Heart right ventricle (tissue), 16 donors: ENCODE results near the gene TFE3. TPM values are rescaled to one million over a fixed set of nuclear protein-coding genes. Genes with fewer than 3 reads are reported as not detected.

Source experiments
- ATAC-seq, 8 donors: fragments of 200-7000 bp; cut with Tn5 transposase; one replicate each; pipeline ENCODE4 v1.9.1; 2020; ENCODE audit warnings: mild to moderate bottlenecking in 8 of 8, moderate library complexity in 8 of 8, moderate number of reproducible peaks in 1 of 8
- DNase-seq, 2 donors: peaks; one replicate each; pipeline ENCODE4 v3.0.0-alpha.2; 2020
- H3K27ac ChIP-seq, 10 donors: fragments of 200-600 bp; sonication (generic) in 2 of 10; one replicate each; pipeline versions ENCODE4 v1.5.0 to v1.8.0; 2020 to 2022; ENCODE audit warnings: mild to moderate bottlenecking in 3 of 10
- H3K27me3 ChIP-seq, 7 donors: fragments of 200-600 bp; one replicate each; pipeline ENCODE4 v1.8.0; 2021 to 2022; ENCODE audit warnings: mild to moderate bottlenecking in 2 of 7
- H3K36me3 ChIP-seq, 9 donors: fragments of 200-600 bp; sonication (generic) in 1 of 9; one replicate each; pipeline versions ENCODE4 v1.5.0 to v1.8.0; 2020 to 2022; ENCODE audit warnings: mild to moderate bottlenecking in 2 of 9
- H3K4me1 ChIP-seq, 9 donors: fragments of 200-600 bp; sonication (generic) in 1 of 9; one replicate each; pipeline versions ENCODE4 v1.5.0 to v1.8.0; 2020 to 2022; ENCODE audit warnings: mild to moderate bottlenecking in 4 of 9
- H3K4me3 ChIP-seq, 10 donors: fragments of 200-600 bp; sonication (generic) in 2 of 10; one replicate each; pipeline versions ENCODE4 v1.5.0 to v1.8.0; 2020 to 2022; ENCODE audit warnings: mild to moderate bottlenecking in 7 of 10, moderate library complexity in 2 of 10
- H3K9me3 ChIP-seq, 11 donors: fragments of 200-600 bp in 10 of 11; sonication (generic) in 2 of 11; one replicate each; pipeline versions ENCODE4 v1.5.0 to v1.8.0; 2013 to 2022; ENCODE audit warnings: mild to moderate bottlenecking in 2 of 11, control low read depth in 1 of 11, moderate library complexity in 1 of 11
- WGBS, 2 donors: extraction: QIAGEN DNeasy Blood & Tissue Kit; methylation state at CpG; one replicate each; pipeline ENCODE4 v1.1.7; 2013; ENCODE audit warnings: inconsistent platforms in 1 of 2; 5-methylcytosine and 5-hydroxymethylcytosine counted together
- intact Hi-C, 10 donors: fragments of 100-400 bp; cut with DNase I; formaldehyde crosslinking; loops; one replicate each; pipeline versions ENCODE4 v1.11.1 to v1.14.2; 2022
- polyA plus RNA-seq, 2 donors: library from polyadenylated mRNA; stranded (reverse); fragments of 200-250 nt; gene quantifications; one replicate each; pipeline ENCODE4 v1.2.3, GENCODE V29; 2013
- total RNA-seq, 10 donors: library from RNA; stranded (reverse); fragmentation: NEBNext Ultra II Directional in 3 of 10; extraction: Animal tissue kit (Norgen Biotek cat#: 25700) in 3 of 10; gene quantifications; one replicate each; pipeline versions ENCODE4 v1.2.1 to v1.2.4, GENCODE V29; 2021 to 2023
- TF ChIP-seq, protein P1 (sequence below), 9 donors: fragments of 200-600 bp; sonication (generic) in 2 of 9; IDR thresholded peaks; one replicate each; pipeline versions ENCODE4 v1.5.0 to v1.8.0; 2021 to 2022; ENCODE audit warnings: antibody characterized with exemption in 9 of 9, mild to moderate bottlenecking in 5 of 9, moderate library complexity in 1 of 9
- donor health status: Arrhythmogenic right ventricular cardiomyopathy.
- donor health status: ischemic (EF 13 %, LVEDD 7.1; RV severe dilation, severe dysfunction).
- donor health status: healthy with polysubstance abuse.
- donor health status: DM: no; HTN: yes; CAD: no.
- donor health status: DM: no; HTN: no; CAD: no.
- donor health status: ischemic (EF 25% LVEDD 6.9; RV normal size, moderate dysfunction).
- donor health status: ischemic (EF 25% LVEDD 5.7; RV mildly dilated, moderate dysfunction).
- donor health status: healthy.
- donor health status: DM: yes; HTN: yes; CAD: no.
- donor health status: Ischemic cardiomyopathy.
- donor health status: ischemic (EF 35%, LVEDD 5.7; RV mildly dilated, moderate dysfunction).
- donor health status: nonischemic (EF 11% LVEDD 7.7; RV severe dilation, severe dysfunction).
- donor health status: DM: yes; HTN: yes; CAD: no.
- donor health status: PGD.
- donor health status: ischemic (EF 29% LVEDD 5.4; RV normal size, mild dysfunction).
- donor health status: nonischemic (EF 23%, LVEDD 6.1; RV moderate dilation, normal function).

TFE3 gene
- total and polyA plus RNA-seq, 12 donors: 13.8 to 34.8 (median 16.6) TPM

DNA sequence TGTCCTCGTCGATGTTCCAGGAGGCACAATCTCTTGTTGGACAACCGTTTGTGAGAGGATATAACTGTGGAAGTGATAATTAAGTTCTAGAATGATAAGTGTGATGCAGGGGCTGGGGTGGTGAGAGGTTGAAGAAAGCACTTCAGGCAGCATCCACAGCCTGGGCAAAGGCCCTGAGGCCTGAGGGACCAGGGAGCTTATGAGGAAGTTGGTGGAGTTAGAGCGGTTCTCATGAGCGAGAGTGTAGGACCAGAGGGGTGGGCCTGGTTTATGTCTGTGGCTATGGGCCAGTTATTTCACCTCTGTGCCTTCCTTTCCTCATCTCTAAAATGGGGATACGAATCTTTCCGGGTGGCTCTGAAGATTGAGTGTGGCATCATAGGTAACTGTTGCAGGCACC lies 18.3 kb upstream of the TFE3 start:
- no peak for DNase-seq
- TF ChIP-seq, protein P1, sequence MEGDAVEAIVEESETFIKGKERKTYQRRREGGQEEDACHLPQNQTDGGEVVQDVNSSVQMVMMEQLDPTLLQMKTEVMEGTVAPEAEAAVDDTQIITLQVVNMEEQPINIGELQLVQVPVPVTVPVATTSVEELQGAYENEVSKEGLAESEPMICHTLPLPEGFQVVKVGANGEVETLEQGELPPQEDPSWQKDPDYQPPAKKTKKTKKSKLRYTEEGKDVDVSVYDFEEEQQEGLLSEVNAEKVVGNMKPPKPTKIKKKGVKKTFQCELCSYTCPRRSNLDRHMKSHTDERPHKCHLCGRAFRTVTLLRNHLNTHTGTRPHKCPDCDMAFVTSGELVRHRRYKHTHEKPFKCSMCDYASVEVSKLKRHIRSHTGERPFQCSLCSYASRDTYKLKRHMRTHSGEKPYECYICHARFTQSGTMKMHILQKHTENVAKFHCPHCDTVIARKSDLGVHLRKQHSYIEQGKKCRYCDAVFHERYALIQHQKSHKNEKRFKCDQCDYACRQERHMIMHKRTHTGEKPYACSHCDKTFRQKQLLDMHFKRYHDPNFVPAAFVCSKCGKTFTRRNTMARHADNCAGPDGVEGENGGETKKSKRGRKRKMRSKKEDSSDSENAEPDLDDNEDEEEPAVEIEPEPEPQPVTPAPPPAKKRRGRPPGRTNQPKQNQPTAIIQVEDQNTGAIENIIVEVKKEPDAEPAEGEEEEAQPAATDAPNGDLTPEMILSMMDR (IDR thresholded peaks at IDR 0.05): no peak
- Histone ChIP-seq H3K36me3 (peaks cover 0 to 4% (median 0%) of the 10 kb centered on the region in 9 donors), H3K27ac (no peak overlapping the region), H3K4me1 (no peaks in the 10 kb centered on the region), H3K27me3 (no peaks in the 10 kb centered on the region), H3K4me3 (no peak overlapping the region), H3K9me3 (no peaks in the 10 kb centered on the region)
- WGBS, 2 donors: 69 to 72% methylated on average over 7 of the region's 7 CpGs
- ATAC-seq: no peak
- intact Hi-C loops: no loop called here

DNA sequence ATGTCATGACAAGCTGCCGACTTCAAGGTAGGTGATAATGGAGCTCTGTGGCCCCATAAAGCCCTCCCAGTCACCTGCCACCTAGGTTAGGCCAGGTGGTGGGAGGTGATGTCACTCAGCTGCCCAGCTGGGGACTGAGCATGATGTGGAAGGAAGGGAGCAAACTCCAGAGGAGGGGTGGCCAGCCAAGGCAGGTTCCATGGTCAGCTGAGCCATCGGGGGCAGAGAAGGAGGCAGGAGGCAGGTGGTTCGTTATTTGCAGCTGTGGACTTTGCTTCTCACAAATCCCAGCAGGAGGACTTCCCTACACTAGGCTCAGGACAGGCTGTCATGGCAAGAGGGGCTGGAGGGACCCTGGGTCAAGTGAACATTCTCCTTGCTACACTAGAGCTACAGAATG lies 17.8 kb upstream of the TFE3 start:
- no peak overlapping the region for H3K4me3 ChIP-seq
- DNase-seq (no peak), ATAC-seq (no peak)
- H3K36me3 ChIP-seq: peaks cover 0 to 4% (median 0%) of the 10 kb centered on the region in 9 donors
- intact Hi-C loops: no loop called here
- WGBS, 2 donors: 96 to 97% methylated on average over 3 of the region's 3 CpGs
- no peaks in the 10 kb centered on the region for H3K4me1 ChIP-seq
- no peaks in the 10 kb centered on the region for H3K9me3 ChIP-seq
- H3K27ac ChIP-seq: no peak overlapping the region
- TF ChIP-seq, protein P1 (IDR thresholded peaks at IDR 0.05): no peak
- no peaks in the 10 kb centered on the region for H3K27me3 ChIP-seq

DNA sequence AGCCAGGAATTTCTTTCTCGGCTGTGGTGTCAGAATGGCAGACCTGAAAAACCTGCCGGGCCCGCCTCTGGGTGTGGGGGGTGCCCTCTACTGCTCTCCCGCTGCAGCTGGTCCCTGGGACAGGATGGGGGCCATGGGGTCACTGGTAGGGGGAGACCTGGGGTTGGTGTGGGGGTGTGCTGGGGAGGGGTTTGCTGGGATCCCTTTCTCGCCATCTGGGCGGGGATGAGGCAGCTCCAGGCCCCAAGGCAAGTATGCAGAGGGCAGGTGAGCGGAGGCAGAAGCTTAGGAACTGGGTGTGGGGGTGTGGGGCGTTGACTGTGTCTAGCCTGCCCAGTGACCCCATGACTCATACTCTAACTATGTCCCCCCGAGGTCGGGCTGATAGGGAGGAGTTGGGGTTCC lies 16.5 kb upstream of the TFE3 start:
- 69 to 79% methylated on average over 10 of the region's 10 CpGs for WGBS, 2 donors
- no peaks in the 10 kb centered on the region for H3K9me3 ChIP-seq
- DNase-seq: no peak
- H3K4me3 ChIP-seq: no peak overlapping the region
- H3K36me3 ChIP-seq: peaks cover 0 to 4% (median 0%) of the 10 kb centered on the region in 9 donors
- no peaks in the 10 kb centered on the region for H3K27me3 ChIP-seq
- intact Hi-C loops: no loop called here
- TF ChIP-seq, protein P1 (IDR thresholded peaks at IDR 0.05): no peak
- no peak for ATAC-seq
- no peak overlapping the region for H3K27ac ChIP-seq
- H3K4me1 ChIP-seq: no peaks in the 10 kb centered on the region

DNA sequence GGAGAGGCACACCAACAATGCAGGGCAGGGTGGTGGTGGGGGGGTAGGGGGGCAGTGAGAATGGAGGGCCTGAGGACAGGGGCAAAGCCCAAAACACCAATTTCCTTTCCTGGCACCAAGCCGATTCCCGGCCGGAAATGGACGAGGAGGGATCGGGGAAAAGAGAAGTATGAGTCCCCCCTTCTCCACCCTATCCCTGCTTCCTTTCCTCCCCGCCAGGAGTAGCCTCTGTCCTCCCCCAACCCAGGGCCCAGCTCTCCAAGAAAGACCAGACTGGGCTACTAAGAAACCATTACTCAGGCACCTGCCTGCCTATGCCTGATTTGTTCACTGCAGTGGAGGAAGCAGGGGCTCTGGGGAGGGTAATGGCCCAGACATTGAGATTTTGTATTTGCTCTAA lies 16.0 kb upstream of the TFE3 start:
- WGBS, 2 donors: 43 to 61% methylated on average over 6 of the region's 6 CpGs
- intact Hi-C loops: no loop called here
- ATAC-seq: no peak
- Histone ChIP-seq H3K27me3 (no peaks in the 10 kb centered on the region), H3K4me3 (peak overlapping the region in 1 of 10 donors; percentile 3), H3K4me1 (no peaks in the 10 kb centered on the region), H3K27ac (no peak overlapping the region), H3K36me3 (peaks cover 0 to 4% (median 0%) of the 10 kb centered on the region in 9 donors), H3K9me3 (no peaks in the 10 kb centered on the region)
- TF ChIP-seq, protein P1 (IDR thresholded peaks at IDR 0.05): no peak
- DNase-seq: no peak
